H9 (cell line): Measurements from ENCODE around the gene BYSL. TPM values are rescaled to one million over a fixed set of nuclear protein-coding genes. Genes with fewer than 3 reads are reported as not detected.

Source experiments
- DNase-seq: peaks from one replicate; pipeline ENCODE4 v3.0.0-alpha.2; 2017
- H2AFZ ChIP-seq: one replicate; pipeline ENCODE4 v1.6.1; 2013; ENCODE audit warnings: mild to moderate bottlenecking, low read length, control low read depth, moderate library complexity
- H2AK5ac ChIP-seq: 2 replicates; pipeline ENCODE4 v1.6.1; 2013; ENCODE audit warnings: low read length, control low read depth, mixed read lengths; ENCODE audit not compliant: insufficient read length
- H2BK120ac ChIP-seq: one replicate; pipeline ENCODE4 v1.6.1; 2013; ENCODE audit warnings: low read depth, mild to moderate bottlenecking, low read length, control low read depth, inconsistent platforms; ENCODE audit not compliant: poor library complexity, severe bottlenecking
- H2BK12ac ChIP-seq: 2 replicates; pipeline ENCODE4 v1.6.1; 2013; ENCODE audit warnings: low read length, control low read depth, mixed read lengths, low read depth; ENCODE audit not compliant: insufficient read length
- H2BK15ac ChIP-seq: 2 replicates; pipeline ENCODE4 v1.6.1; 2013; ENCODE audit warnings: low read depth, low read length, control low read depth
- H2BK20ac ChIP-seq: one replicate; pipeline ENCODE4 v1.6.1; 2013; ENCODE audit warnings: low read depth, mild to moderate bottlenecking, low read length, control low read depth, inconsistent platforms; ENCODE audit not compliant: poor library complexity, severe bottlenecking
- H2BK5ac ChIP-seq: 2 replicates; pipeline ENCODE4 v1.6.1; 2013; ENCODE audit warnings: low read length, control low read depth, mixed read lengths; ENCODE audit not compliant: insufficient read length
- H3K14ac ChIP-seq: 2 replicates; pipeline ENCODE4 v1.6.1; 2013; ENCODE audit warnings: low read length, control low read depth; ENCODE audit not compliant: insufficient read depth
- H3K18ac ChIP-seq: 2 replicates; pipeline ENCODE4 v1.6.1; 2013; ENCODE audit warnings: low read depth, mild to moderate bottlenecking, mixed read lengths, low read length, control low read depth; ENCODE audit not compliant: insufficient read length
- H3K23ac ChIP-seq: 2 replicates; pipeline ENCODE4 v1.6.1; 2013; ENCODE audit warnings: low read length, control low read depth, mixed read lengths, low read depth; ENCODE audit not compliant: insufficient read length
- H3K23me2 ChIP-seq: 2 replicates; pipeline ENCODE4 v1.6.1; 2013; ENCODE audit warnings: low read depth, mild to moderate bottlenecking, mixed read lengths, low read length, control low read depth; ENCODE audit not compliant: insufficient read length, poor library complexity, severe bottlenecking
- H3K27ac ChIP-seq: 2 replicates; pipeline ENCODE4 v1.5.1; 2013; ENCODE audit warnings: low read length, control low read depth, mixed read lengths, low read depth; ENCODE audit not compliant: insufficient read length
- H3K27me3 ChIP-seq: 2 replicates; pipeline ENCODE4 v1.6.1; 2013; ENCODE audit warnings: low read length, control low read depth, inconsistent platforms; ENCODE audit not compliant: insufficient read depth
- H3K4ac ChIP-seq: 2 replicates; pipeline ENCODE4 v1.6.1; 2013; ENCODE audit warnings: low read depth, mild to moderate bottlenecking, control low read depth, inconsistent platforms, low read length, moderate library complexity
- H3K4me1 ChIP-seq: 2 replicates; pipeline ENCODE4 v1.6.1; 2013; ENCODE audit warnings: low read length, control low read depth, inconsistent platforms; ENCODE audit not compliant: insufficient read depth
- H3K4me2 ChIP-seq: 2 replicates; pipeline ENCODE4 v1.6.1; 2013; ENCODE audit warnings: low read length, control low read depth, mixed read lengths; ENCODE audit not compliant: insufficient read length, insufficient read depth
- H3K56ac ChIP-seq: 2 replicates; pipeline ENCODE4 v1.6.1; 2013; ENCODE audit warnings: low read depth, mild to moderate bottlenecking, mixed read lengths, low read length, control low read depth; ENCODE audit not compliant: insufficient read length
- H3K79me1 ChIP-seq: 2 replicates; pipeline ENCODE4 v1.6.1; 2013; ENCODE audit warnings: low read depth, mild to moderate bottlenecking, moderate library complexity, low read length, control low read depth, inconsistent platforms; ENCODE audit not compliant: insufficient read depth, poor library complexity, severe bottlenecking
- H3K79me2 ChIP-seq: 2 replicates; pipeline ENCODE4 v1.6.1; 2013; ENCODE audit warnings: low read length, control low read depth, inconsistent platforms; ENCODE audit not compliant: insufficient read depth
- H3K9ac ChIP-seq: 2 replicates; pipeline ENCODE4 v1.6.1; 2013; ENCODE audit warnings: low read length, control low read depth, mixed read lengths; ENCODE audit not compliant: insufficient read length; ENCODE audit errors: extremely low read depth
- H3K9me3 ChIP-seq: one replicate; pipeline ENCODE4 v1.6.1; 2013; ENCODE audit warnings: low read depth, low read length, inconsistent platforms; ENCODE audit not compliant: control insufficient read depth
- H3T11ph ChIP-seq: one replicate; pipeline ENCODE4 v1.6.1; 2013; ENCODE audit warnings: mild to moderate bottlenecking, low read length, control low read depth, inconsistent platforms
- H4K20me1 ChIP-seq: one replicate; pipeline ENCODE4 v1.6.1; 2013; ENCODE audit not compliant: control insufficient read depth, insufficient read length, insufficient read depth
- H4K5ac ChIP-seq: 2 replicates; pipeline ENCODE4 v1.6.1; 2013; ENCODE audit warnings: low read depth, mild to moderate bottlenecking, mixed read lengths, low read length, control low read depth; ENCODE audit not compliant: insufficient read length
- H4K8ac ChIP-seq: replicated peaks from 2 replicates; pipeline ENCODE4 v1.6.1; 2013; ENCODE audit warnings: low read length, control low read depth, mixed read lengths, low read depth; ENCODE audit not compliant: insufficient read length
- H4K91ac ChIP-seq: 2 replicates; pipeline ENCODE4 v1.6.1; 2013; ENCODE audit warnings: low read depth, mild to moderate bottlenecking, moderate library complexity, mixed read lengths, low read length, control low read depth; ENCODE audit not compliant: insufficient read length
- H3K27ac Mint-ChIP-seq, 3 experiments: 2 replicates in 2 of 3; 3 replicates in 1 of 3; pipeline ENCODE4 v1.8.0; 2020 to 2021; ENCODE audit warnings: mixed read lengths in 3 of 3, mild to moderate bottlenecking in 1 of 3, moderate library complexity in 1 of 3
- H3K27me3 Mint-ChIP-seq: 2 replicates; pipeline ENCODE4 v1.8.0; 2021; ENCODE audit warnings: low read depth, mild to moderate bottlenecking, moderate library complexity, mixed read lengths
- H3K36me3 Mint-ChIP-seq, 3 experiments: 2 replicates in 2 of 3; 3 replicates in 1 of 3; pipeline ENCODE4 v1.8.0; 2020 to 2021; ENCODE audit warnings: low read depth in 3 of 3, mixed read lengths in 3 of 3; ENCODE audit not compliant: insufficient read depth in 1 of 3
- H3K4me1 Mint-ChIP-seq, 2 experiments: 2 replicates each; pipeline ENCODE4 v1.8.0; 2020; ENCODE audit warnings: mixed read lengths in 2 of 2
- H3K4me3 Mint-ChIP-seq, 2 experiments: 2 replicates in 1 of 2; 3 replicates in 1 of 2; pipeline ENCODE4 v1.8.0; 2020 to 2021; ENCODE audit warnings: mild to moderate bottlenecking in 2 of 2, mixed read lengths in 2 of 2, moderate library complexity in 1 of 2
- H3K9me3 Mint-ChIP-seq, 2 experiments: 2 replicates in 1 of 2; 3 replicates in 1 of 2; pipeline ENCODE4 v1.8.0; 2020; ENCODE audit warnings: mild to moderate bottlenecking in 2 of 2, mixed read lengths in 2 of 2, moderate library complexity in 1 of 2
- CTCF ChIP-seq: fragments of 200-600 bp; sonication (generic); conservative IDR thresholded peaks from 3 replicates; pipeline ENCODE4 v1.8.0; 2021; ENCODE audit warnings: antibody characterized with exemption, mild to moderate bottlenecking
- WGBS: extraction: QIAGEN DNeasy Blood & Tissue Kit; methylation state at CpG from one replicate; pipeline ENCODE4 v1.1.7; 2013; ENCODE audit warnings: missing lambda C conversion rate, low lambda C conversion rate, mixed read lengths; ENCODE audit not compliant: insufficient read length; ENCODE audit errors: extremely low coverage; 5-methylcytosine and 5-hydroxymethylcytosine counted together
- total RNA-seq: library from RNA; stranded (reverse); gene quantifications from 2 replicates; pipeline ENCODE4 v1.2.1, GENCODE V29; 2021

BYSL gene
- total RNA-seq, 1 experiment from 2014 or later, result 71.1 TPM

- no peak overlapping the region for H3K4me2 ChIP-seq
- no peak overlapping the region for H2BK20ac ChIP-seq
- WGBS, result no CpG with 5 or more reads among the region's 2 CpGs
- H3K9me3 ChIP-seq, result no peaks in the 10 kb centered on the region
- Mint-ChIP-seq H3K4me3 (no peak overlapping the region), H3K9me3 (no peaks in the 10 kb centered on the region), H3K27ac (no peak overlapping the region), H3K4me1 (peaks cover 0 to 6% of the 10 kb centered on the region in 2 experiments; a peak in 1 of 4 replicates), H3K27me3 (no peaks in the 10 kb centered on the region), H3K36me3 (no peaks in the 10 kb centered on the region)
- H3K9ac ChIP-seq, result no peak overlapping the region
- no peak overlapping the region for H2BK5ac ChIP-seq
- no peak overlapping the region for H3K27ac ChIP-seq
- no peak for TF ChIP-seq CTCF
- H4K20me1 ChIP-seq, result no peaks in the 10 kb centered on the region
- H3K14ac ChIP-seq, result no peak overlapping the region
- no peak overlapping the region for H3K18ac ChIP-seq
- H3K79me1 ChIP-seq, result no peaks in the 10 kb centered on the region
- no peaks in the 10 kb centered on the region for H3K79me2 ChIP-seq
- no peaks in the 10 kb centered on the region for H3K4me1 ChIP-seq
- no peak overlapping the region for H2AK5ac ChIP-seq
- H3K23me2 ChIP-seq, result no peaks in the 10 kb centered on the region
- no peak overlapping the region for H2BK12ac ChIP-seq
- no peak overlapping the region for H4K91ac ChIP-seq
- no peak overlapping the region for H3T11ph ChIP-seq
- H3K56ac ChIP-seq, result no peak overlapping the region
- no peak overlapping the region for H4K8ac ChIP-seq
- H2BK120ac ChIP-seq, result no peak overlapping the region
- no peaks in the 10 kb centered on the region for H3K27me3 ChIP-seq
- H4K5ac ChIP-seq, result no peak overlapping the region
- no peak overlapping the region for H3K4ac ChIP-seq
- no peak for DNase-seq
- H2AFZ ChIP-seq, result no peak overlapping the region
- H3K23ac ChIP-seq, result no peak overlapping the region
- no peak overlapping the region for H2BK15ac ChIP-seq
Measured at GRCh38 chr6:41955412-41955811, 34.1 kb downstream of the BYSL start.
